COLO829 (cell line): ENCODE measurements around the gene TMEM178A.

Experiments
- DNase-seq: peaks from one replicate; pipeline ENCODE4 v3.0.0; 2012; ENCODE audit warnings: low spot score

The TMEM178A gene

GRCh38 chr2:39679805-39680204 is 14.1 kb downstream of the TMEM178A start:
- no peak for DNase-seq

- DNase-seq, result no peak
Observed at GRCh38 chr2:39682066-39682692, 16.5 kb downstream of the TMEM178A start.

DNA sequence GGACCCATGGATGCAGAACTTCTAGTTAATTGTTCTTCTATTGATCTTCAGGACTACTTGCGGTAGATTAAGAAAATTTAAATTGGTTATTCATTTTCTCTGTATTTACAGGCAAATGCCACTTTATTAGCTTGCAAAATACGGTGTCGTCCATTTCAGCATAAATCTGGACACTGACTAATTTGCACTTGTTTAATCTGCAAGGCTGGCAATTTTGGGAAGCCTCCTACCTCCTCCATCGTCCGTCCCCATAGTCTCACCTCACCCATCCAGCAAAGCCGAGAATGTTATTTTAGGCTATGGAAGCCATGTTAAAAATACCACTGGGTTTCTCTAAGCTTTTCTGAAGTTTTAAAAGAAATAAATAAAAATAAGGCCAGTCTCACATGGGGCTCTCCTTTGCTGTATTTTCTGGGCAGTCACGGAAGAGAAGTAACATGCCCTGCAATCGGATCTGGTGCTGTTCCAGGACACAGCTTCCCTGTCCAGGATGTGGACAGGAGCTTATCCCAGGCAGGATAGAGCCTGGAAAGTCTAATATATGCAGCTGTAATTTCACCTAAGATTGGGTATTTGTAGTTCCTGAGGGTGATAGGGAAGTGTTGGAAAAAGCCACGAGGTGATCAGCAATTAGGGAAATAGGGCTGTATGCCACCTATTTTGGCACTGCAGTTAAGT is 17.4 kb downstream of the TMEM178A start:
- DNase-seq, result no peak

DNA sequence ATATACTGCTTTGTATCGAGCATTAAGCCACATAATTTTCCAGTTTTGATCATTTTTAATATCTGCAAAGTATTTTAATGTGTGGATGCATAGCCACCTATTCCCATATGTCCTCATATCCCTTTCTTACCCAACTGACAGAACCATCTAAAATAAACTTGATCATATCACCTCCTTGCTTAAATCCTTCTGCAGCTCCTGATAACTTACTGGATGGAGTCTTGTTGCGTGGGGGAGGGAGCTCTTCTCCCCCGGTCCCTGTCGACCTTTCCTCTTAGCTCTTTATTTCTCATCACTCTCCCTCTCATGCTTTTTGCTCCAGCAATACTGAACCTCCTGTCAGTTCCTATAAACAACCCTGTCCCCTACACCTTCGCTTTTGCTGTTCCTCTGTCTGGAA is 18.7 kb downstream of the TMEM178A start:
- DNase-seq, result no peak

DNA sequence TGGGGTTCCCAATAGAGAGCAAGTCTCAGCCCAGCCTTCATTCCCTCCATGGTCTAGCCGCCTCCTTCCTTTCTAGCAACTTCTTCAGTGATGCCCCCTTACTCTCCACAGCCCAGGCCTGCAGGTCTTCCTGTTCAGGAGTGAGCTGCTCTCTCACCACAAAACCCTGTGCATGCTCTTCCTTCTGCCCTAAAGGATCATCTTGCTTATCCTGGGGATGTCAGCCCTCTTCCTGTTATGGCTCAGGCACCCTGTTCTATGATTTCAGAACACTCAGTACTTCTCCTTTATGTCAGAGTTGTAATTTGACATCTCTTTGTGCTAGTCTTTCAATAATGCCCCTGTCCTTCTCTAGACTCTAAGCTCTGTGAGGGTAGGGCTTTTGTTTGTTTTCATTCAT is 19.4 kb downstream of the TMEM178A start:
- no peak for DNase-seq

- no peak for DNase-seq
Observed at GRCh38 chr2:39686456-39686855, 20.7 kb downstream of the TMEM178A start.

GRCh38 chr2:39688181-39688580 is 22.5 kb downstream of the TMEM178A start:
- no peak for DNase-seq

GRCh38 chr2:39689272-39689841 is 23.6 kb downstream of the TMEM178A start:
- DNase-seq, result no peak

DNA sequence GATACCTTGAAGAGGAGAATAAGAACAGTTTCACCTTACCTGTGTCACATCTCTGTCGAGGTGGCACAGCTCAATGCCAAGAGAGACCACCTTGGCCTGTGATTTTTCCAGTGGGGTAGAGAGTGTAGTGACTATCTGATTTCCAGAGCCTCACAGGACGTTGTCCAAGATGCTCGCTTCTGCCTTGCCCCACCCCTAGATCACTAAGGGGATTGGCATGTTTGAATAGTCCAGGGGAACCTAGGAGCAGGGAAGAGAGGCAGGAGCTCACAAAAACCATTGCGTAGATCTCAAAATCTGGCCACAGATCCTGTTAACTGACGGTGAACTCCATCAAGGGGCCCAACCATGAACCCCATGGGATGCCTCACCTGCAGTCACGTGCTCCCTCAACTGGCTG is 24.2 kb downstream of the TMEM178A start:
- no peak for DNase-seq

GRCh38 chr2:39693245-39693644 is 27.5 kb downstream of the TMEM178A start:
- DNase-seq, result no peak

GRCh38 chr2:39696101-39696553 is 30.4 kb downstream of the TMEM178A start:
- no peak for DNase-seq

GRCh38 chr2:39696838-39697237 is 31.1 kb downstream of the TMEM178A start:
- DNase-seq, result peak; percentile 48

DNA sequence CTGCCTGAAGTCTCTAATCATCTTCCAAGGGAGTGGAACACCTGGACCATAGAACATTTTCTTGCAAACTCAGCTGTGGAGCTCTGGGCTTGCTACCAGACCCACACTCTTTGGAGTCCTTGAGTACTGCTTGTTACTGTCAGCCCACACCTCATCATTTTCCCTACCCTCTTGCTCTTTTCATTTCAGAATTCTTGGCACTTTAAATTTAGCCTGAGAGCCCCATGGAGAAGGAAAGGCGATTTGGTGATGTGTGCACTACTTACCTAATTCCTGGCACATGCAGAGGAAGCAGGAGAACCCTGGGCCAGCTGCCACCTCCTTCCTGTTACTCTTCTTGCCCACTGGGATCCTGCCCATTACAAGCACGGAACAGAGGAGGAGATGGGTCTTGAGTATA is 31.7 kb downstream of the TMEM178A start:
- no peak for DNase-seq

GRCh38 chr2:39701137-39701536 is 35.4 kb downstream of the TMEM178A start:
- DNase-seq, result no peak

GRCh38 chr2:39703181-39703872 is 37.6 kb downstream of the TMEM178A start:
- DNase-seq, result no peak

DNA sequence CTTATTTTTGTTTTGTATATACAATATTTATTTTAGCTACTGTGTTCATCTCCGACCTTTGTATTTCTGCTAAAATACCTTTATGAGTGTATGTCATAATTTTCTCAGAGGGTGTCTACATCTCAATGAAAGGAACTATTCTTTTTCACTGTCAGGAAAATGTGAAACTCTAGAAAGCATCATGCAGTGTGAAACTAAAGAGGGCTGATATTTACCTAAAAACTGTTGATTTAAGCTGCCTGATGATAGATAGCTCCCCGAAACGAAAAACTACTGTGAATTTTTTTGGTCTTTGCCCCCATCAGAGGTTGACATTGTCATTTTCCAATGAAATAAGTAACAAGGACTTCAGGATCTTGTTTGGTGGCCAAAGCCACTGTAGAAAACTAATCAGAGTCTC is 38.8 kb downstream of the TMEM178A start:
- DNase-seq, result no peak

GRCh38 chr2:39705638-39706037 is 39.9 kb downstream of the TMEM178A start:
- no peak for DNase-seq

GRCh38 chr2:39706312-39706711 is 40.6 kb downstream of the TMEM178A start:
- DNase-seq, result no peak

GRCh38 chr2:39706945-39707344 is 41.2 kb downstream of the TMEM178A start:
- DNase-seq, result no peak

GRCh38 chr2:39708003-39708402 is 42.3 kb downstream of the TMEM178A start:
- DNase-seq, result no peak

DNA sequence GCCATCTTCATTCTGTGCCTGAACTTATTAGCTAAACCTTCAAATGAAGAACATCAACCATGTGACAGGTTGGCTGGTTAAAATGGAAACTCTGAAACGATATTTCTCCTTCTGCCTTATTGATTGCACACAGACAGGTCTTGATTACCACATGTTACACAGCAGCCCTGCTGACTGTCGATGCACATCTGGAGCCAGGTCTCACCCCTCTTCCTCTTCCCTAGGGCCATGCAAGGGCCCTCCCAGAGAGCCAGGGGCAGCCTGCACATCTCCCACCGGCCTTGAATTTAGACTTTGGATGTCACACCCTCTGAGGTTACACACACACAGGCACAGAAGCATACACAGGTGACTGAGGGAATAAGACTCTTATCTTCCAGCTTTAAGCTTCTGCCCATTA is 45.1 kb downstream of the TMEM178A start:
- DNase-seq, result no peak

GRCh38 chr2:39712953-39713352 is 47.2 kb downstream of the TMEM178A start:
- DNase-seq, result no peak

GRCh38 chr2:39715095-39715494 is 49.4 kb downstream of the TMEM178A start:
- no peak for DNase-seq
